Measurements from ENCODE around the gene SIDT1.

- no peak for TF ChIP-seq CTCF (IDR thresholded peaks at IDR 0.05)
- no peak for TF ChIP-seq POLR2A (IDR thresholded peaks at IDR 0.05)
Measured at GRCh38 chr3:113590983-113591382, 58.6 kb downstream of the SIDT1 start.
